HG03558 (cell line): ENCODE data around the gene DROSHA.
A peak's percentile ranks its signal among the peaks of the same experiment; 100 is the strongest.
"Not testable (repeated sequence)": the region's sequence is repeated elsewhere in the genome, so short reads cannot be mapped to it uniquely, and the experiment has no call there.

Source experiments
- ATAC-seq: cut with Tn5 transposase; IDR thresholded peaks from one replicate; pipeline ENCODE4 v1.9.1; 2021; ENCODE audit warnings: moderate number of reproducible peaks; ENCODE audit not compliant: unreplicated experiment; ENCODE audit errors: extremely low read depth

Gene DROSHA, protein sequence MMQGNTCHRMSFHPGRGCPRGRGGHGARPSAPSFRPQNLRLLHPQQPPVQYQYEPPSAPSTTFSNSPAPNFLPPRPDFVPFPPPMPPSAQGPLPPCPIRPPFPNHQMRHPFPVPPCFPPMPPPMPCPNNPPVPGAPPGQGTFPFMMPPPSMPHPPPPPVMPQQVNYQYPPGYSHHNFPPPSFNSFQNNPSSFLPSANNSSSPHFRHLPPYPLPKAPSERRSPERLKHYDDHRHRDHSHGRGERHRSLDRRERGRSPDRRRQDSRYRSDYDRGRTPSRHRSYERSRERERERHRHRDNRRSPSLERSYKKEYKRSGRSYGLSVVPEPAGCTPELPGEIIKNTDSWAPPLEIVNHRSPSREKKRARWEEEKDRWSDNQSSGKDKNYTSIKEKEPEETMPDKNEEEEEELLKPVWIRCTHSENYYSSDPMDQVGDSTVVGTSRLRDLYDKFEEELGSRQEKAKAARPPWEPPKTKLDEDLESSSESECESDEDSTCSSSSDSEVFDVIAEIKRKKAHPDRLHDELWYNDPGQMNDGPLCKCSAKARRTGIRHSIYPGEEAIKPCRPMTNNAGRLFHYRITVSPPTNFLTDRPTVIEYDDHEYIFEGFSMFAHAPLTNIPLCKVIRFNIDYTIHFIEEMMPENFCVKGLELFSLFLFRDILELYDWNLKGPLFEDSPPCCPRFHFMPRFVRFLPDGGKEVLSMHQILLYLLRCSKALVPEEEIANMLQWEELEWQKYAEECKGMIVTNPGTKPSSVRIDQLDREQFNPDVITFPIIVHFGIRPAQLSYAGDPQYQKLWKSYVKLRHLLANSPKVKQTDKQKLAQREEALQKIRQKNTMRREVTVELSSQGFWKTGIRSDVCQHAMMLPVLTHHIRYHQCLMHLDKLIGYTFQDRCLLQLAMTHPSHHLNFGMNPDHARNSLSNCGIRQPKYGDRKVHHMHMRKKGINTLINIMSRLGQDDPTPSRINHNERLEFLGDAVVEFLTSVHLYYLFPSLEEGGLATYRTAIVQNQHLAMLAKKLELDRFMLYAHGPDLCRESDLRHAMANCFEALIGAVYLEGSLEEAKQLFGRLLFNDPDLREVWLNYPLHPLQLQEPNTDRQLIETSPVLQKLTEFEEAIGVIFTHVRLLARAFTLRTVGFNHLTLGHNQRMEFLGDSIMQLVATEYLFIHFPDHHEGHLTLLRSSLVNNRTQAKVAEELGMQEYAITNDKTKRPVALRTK (N-terminal part only)

GRCh38 chr5:31531888-31532547 lies at the start of gene DROSHA, which contains the start of gene C5orf22:
Gene DROSHA, minus strand, starts transcription at chr5:31532093. Its CDS starts 3,034 bp downstream, at chr5:31529059.
Gene C5orf22, plus strand, starts transcription at chr5:31532301. Its CDS starts 92 bp downstream, at chr5:31532393.
- ATAC-seq: peak; percentile 81

DNA sequence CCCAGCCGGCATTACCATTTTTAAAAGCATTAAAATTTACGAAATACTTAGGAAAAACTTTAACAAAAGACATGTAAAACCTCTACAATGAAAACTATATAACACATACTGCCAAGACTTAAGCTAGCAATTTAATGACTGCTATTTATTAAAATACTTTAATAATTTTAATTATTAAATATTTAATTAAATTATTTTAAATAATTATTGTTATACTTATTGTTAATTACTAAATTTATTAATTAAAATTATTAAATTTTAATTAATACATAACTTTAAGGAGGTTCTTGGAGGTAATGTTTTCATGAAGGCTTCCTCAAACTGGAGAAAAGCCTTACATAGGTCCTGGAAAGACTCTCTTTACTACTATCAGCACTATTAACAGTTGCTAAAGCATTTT lies 47.7 kb upstream of the DROSHA start:
- ATAC-seq: no peak

- ATAC-seq: no peak
These were observed 45.5 kb upstream of the DROSHA start for GRCh38 chr5:31577438-31577837.

DNA sequence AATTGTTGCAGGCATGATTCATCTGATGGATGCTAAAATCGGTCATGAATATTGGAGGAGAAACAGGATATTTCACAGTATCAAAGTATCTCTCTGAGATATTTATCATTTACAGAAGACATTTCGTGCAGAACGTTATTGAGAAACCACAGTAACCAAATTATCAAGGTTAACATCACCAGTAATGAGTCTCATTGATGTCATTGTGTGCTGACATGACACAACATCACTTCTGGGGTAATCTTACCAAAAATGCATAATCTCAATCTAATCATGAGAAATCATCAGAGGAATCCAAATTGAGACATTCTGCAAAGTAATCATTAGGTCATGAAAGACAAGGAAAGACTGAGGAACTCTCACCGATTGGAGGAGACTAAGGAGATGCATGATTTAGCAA lies 42.9 kb upstream of the DROSHA start:
- ATAC-seq: no peak

DNA sequence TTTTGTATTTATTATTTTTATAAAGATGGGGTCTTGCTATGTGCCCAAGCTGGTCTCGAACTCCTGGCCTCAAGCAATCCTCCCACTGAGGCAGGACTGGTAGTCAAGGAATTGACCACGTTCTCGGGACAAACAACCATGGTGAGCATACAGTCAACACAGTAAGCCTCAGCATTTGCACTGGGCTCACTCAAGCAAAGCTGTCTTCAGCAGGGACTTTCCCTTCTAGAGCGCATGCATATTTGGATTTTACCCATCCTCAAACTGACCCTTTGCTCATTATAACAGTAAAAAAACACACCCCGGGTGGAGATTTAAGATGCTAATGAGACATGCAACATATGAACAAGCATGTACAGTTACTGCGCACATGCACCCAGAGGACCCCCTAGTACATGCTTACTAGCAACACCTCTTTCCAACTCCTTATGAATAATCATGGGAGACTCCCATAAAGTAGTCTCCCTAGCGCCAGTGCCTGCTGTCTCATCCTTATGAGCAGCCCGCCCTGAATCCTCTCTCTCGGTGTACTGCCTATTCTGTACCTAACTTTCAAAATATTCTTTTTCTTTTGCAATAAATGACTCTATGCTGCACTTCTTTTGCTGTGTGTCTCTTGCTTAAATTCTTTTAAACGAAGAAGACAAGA lies 41.7 kb upstream of the DROSHA start:
- ATAC-seq: peak; percentile 92

- ATAC-seq: no peak
These were observed 37.2 kb upstream of the DROSHA start for GRCh38 chr5:31569068-31569467.

GRCh38 chr5:31568302-31568835 lies 36.5 kb upstream of the DROSHA start:
- ATAC-seq: no peak

DNA sequence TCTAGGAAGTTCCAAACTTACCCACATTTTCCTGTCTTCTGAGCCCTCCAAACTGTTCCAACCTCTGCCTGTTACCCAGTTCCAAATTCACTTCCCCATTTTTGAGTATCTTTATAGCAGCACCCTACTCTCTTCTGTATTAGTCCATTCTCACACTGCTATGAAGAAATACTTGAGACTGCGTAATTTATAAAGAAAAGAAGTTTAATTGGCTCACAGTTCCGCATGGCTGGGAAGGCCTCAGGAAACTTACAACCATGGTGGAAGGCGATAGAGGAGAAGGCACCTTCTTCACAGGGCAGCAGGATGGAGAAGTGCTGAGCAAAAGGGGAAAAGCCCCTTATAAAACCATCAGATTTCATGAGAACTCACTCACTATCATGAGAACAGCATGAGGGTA lies 34.5 kb upstream of the DROSHA start:
- not testable (repeated sequence) for ATAC-seq

DNA sequence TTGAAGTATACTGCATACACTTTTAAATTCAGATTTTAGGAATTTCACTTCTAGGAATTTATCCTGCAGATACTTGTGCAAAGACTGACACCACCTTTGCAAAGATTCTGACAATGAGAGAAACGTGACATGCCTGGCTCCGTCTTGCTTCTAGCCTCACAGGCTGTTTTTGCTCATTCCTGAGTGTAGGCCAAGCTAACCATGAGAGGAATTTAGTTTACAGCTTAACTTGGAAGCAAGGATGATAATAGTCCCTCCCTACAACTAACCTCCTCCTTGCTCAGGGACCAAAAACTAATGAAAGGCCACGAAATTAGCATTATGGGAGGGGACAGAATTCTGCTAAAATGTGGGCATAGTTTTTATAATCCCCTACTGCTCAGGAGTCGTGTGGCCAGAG lies 31.3 kb upstream of the DROSHA start:
- no peak for ATAC-seq

- ATAC-seq: no peak
These were observed 30.1 kb upstream of the DROSHA start for GRCh38 chr5:31561946-31562345.

- ATAC-seq: no peak
These were observed 28.0 kb upstream of the DROSHA start for GRCh38 chr5:31559942-31560341.

- ATAC-seq: no peak
These were observed 24.6 kb upstream of the DROSHA start for GRCh38 chr5:31556461-31556860.

DNA sequence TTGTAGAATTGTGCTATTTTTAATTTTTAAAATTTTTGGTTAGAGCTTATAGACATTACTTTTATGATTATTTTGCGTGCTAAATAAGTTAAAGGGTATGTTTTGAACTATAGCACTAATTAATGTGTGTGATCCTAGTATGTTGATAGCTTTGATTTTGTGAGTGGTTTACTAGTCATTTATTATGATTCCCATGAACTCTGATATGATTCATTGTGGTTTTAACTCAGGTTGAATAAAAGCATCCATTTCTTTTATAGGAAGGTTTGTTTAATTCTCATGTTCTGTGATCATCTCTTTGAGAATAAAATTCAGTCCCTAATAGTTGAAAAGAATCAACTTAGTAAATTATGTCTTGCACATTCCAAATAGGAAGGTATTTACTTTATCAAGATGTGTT lies 22.7 kb upstream of the DROSHA start:
- no peak for ATAC-seq

DNA sequence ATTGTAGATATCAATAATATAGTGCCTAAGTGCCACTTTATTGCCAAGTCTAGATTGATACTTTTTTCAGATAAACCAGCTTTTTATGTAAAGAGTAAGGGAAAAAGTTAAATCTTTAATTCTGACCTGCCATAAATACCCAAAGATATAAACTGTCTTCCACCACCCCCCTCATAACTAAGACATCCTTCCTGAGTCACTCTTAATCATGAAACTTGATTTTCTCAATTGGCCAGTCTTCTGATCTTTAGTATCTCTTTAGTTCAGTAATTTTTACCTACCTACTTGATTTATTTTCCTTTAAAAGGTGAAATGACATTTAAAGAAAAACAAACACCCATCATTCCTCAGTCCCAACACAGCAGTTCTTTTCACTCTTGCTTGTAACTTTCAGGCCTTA lies 22.0 kb upstream of the DROSHA start:
- ATAC-seq: no peak

DNA sequence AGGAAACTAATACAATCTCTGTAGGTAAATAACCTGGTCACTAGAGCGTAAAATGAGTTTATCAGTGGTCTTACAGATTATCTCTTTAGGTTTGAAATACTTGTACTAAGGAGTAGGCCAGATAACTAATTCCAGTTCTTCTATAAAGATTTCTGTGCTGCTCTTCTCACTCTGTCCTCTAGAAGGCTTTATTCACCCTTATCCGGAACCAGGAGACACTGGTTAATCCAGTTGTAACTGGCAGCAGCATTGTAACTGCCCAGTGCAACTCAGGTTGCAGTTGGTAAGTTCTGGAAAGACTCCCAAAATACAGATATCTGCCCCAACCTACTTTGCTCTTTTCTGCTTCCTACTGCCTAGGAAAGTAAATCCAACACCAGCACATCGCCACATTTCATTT lies 20.0 kb upstream of the DROSHA start:
- ATAC-seq: no peak

DNA sequence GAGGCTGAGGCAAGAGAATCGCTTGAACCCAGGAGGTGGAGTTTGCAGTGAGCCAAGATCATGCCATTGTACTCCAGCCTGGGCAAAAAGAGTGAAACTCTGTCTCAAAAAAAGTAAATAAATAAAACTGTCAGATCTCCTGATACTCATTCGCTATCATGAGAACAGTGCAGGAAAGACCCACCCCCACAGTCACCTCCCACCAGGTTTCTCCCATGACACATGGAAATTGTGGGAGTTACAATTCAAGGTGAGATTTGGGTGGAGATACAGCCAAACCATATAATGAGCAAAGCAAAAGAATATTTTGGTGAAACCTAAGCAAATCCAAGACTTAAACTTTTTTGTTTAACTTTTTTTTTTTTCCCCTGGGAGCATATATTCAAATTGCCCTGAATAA lies 17.2 kb upstream of the DROSHA start:
- ATAC-seq: not testable (repeated sequence)

DNA sequence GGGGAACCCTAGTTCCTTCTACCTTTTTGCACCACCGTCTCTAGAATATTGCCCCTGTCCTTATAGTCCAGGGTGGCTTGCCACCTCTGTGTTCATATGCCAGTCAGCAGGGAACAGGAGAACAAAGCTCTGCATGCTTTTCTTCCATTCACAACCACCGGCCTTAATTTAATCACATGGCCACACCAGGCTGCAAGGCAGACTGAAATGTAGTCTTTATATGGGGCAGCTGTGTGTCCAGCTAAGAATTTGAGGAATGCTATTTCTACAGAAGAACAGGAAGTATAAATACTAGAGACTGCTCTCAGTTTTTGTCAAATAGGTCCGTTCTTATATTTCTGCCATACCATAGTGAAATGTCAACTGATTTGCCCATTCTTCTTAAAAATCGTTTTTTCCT lies 6.0 kb upstream of the DROSHA start:
- ATAC-seq: no peak

- no peak for ATAC-seq
These were observed 5.5 kb upstream of the DROSHA start for GRCh38 chr5:31537349-31537748.

DNA sequence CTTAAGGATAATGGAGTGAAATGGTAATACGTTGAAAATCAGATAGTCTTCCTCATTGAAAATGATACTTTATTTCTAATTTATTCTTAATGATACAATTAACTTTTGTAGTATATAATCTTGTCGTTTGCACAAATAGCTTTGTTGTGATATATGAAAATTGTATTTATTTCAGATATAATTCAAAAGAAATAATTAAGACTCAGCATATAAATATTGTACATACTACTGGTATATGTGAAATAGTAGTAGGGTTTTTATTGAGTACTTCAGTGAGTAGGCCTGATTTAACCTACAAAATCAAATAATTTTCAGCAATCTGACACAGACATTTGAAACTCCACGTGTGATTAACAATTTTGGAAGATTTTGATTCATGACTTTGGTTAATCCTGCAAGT lies 5.0 kb upstream of the DROSHA start:
- no peak for ATAC-seq
